ENCODE results near the gene CPAMD8.

GRCh38 chr19:17045907-17046502, 19.4 kb upstream of the CPAMD8 start:
- no peak for TF ChIP-seq CTCF (IDR thresholded peaks at IDR 0.05)
- TF ChIP-seq EP300 (IDR thresholded peaks at IDR 0.05): no peak

Measured in ovary (tissue), 3 donors.